MCF 10A (cell line): ENCODE measurements around the gene TMED9. TPM values are rescaled to one million over a fixed set of nuclear protein-coding genes. Genes with fewer than 3 reads are reported as not detected.

Source experiments
- BruUV-seq: library from RNA; stranded (reverse); fragments of 400-500 nt; replicated peaks from 2 replicates; lab custom pipeline; 2021; lab: Mats Ljungman, UMichigan
- CTCF ChIA-PET: fragments of 300-600 bp; sonication (Branson Sonifier 250); formaldehyde crosslinking; extraction: SDS; loops from one replicate; lab custom pipeline; 2021; ENCODE audit warnings: antibody characterized with exemption, inconsistent platforms; lab: Yijun Ruan, JAX
- POLR2A ChIA-PET: fragments of 300-600, 350-650 bp; sonication (Branson Sonifier 250); formaldehyde crosslinking; extraction: SDS; loops from one replicate; lab custom pipeline; 2020; ENCODE audit warnings: antibody characterized with exemption, inconsistent platforms; lab: Yijun Ruan, JAX
- DNase-seq: peaks from one replicate; pipeline ENCODE4 v3.0.0-alpha.2; 2018; ENCODE audit not compliant: unreplicated experiment
- H3K27ac Mint-ChIP-seq: one replicate; pipeline ENCODE4 v1.8.0; 2022; ENCODE audit warnings: mild to moderate bottlenecking, low read depth, mixed read lengths; ENCODE audit not compliant: unreplicated experiment
- H3K27me3 Mint-ChIP-seq: one replicate; pipeline ENCODE4 v1.8.0; 2022; ENCODE audit warnings: mixed read lengths; ENCODE audit not compliant: insufficient read depth, unreplicated experiment
- H3K36me3 Mint-ChIP-seq: one replicate; pipeline ENCODE4 v1.8.0; 2022; ENCODE audit warnings: mild to moderate bottlenecking, moderate library complexity, mixed read lengths; ENCODE audit not compliant: insufficient read depth, unreplicated experiment
- H3K4me1 Mint-ChIP-seq: one replicate; pipeline ENCODE4 v1.8.0; 2022; ENCODE audit warnings: mixed read lengths; ENCODE audit not compliant: insufficient read depth, unreplicated experiment
- H3K4me3 Mint-ChIP-seq: one replicate; pipeline ENCODE4 v1.8.0; 2022; ENCODE audit warnings: mild to moderate bottlenecking, moderate library complexity, mixed read lengths; ENCODE audit not compliant: unreplicated experiment
- H3K9me3 Mint-ChIP-seq: one replicate; pipeline ENCODE4 v1.8.0; 2022; ENCODE audit warnings: mixed read lengths; ENCODE audit not compliant: unreplicated experiment
- intact Hi-C: fragments of 100-400 bp; cut with micrococcal nuclease; formaldehyde crosslinking; loops from 2 replicates; pipeline ENCODE4 v1.14.1; 2022
- total RNA-seq: library from RNA; stranded (reverse); gene quantifications from 2 replicates; pipeline ENCODE4 v1.2.3, GENCODE V29; 2022
- TF ChIP-seq, protein P1 (sequence below): fragments of 200-600 bp; IDR thresholded peaks from one replicate; pipeline ENCODE4 v1.8.0; 2022; ENCODE audit warnings: antibody characterized with exemption, mild to moderate bottlenecking; ENCODE audit not compliant: unreplicated experiment

Gene TMED9
- total RNA-seq, 1 experiment from 2014 or later, result 301 TPM

DNA sequence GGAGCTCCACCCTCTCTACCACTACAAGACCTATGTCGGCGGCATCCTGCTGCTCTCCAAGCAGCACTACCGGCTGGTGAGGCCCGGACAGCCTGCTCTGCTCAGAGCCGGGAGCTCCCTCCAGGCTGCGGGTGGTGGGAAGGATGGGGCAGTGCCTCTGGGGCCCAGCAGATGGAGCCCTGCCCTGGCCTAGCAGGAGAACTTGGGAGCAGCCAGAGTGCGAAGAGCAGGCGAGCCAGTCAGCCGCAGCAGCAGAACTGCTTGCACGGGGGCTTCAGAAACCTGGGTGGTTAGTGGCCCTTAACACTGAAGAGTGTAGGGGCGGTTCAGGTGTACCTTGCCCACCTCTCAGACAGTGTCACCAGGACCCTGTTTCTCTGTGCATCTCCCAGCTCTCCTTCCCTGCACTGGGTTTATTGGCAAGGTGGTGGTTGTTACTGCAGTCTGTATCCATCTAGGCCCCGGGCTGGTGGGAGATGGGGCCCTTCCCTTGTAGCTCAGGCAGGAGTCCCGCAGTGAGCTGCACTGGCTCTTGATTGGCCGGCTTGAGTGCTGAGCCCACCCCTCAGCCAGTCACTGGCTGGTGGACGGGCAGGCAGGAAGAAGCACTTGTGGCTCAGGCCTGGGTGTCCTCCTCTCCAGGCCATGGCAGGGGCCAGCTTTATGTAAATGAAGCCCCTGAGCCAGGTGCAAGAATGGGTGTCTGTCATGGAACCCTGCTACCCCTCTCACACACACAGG lies 15.6 kb downstream of the TMED9 start:
- Mint-ChIP-seq H3K36me3 (peaks cover 32% of the 10 kb centered on the region), H3K9me3 (no peaks in the 10 kb centered on the region), H3K4me1 (peaks cover 5% of the 10 kb centered on the region), H3K27me3 (no peaks in the 10 kb centered on the region), H3K4me3 (no peak overlapping the region), H3K27ac (no peak overlapping the region)
- peak; percentile 82 for DNase-seq
- intact Hi-C loops, result loop anchor here (5.0 to 10.0 kb wide), 2 partner anchors 460 to 557 kb away; no protein-coding TSS in a partner anchor
- ChIA-PET CTCF (interaction anchor here (0.6 to 3.1 kb wide), 23 partner anchors 9 to 943 kb away, joined by 3 to 22 read pairs (median 4); partner anchors contain the start of gene TMED9), POLR2A (interaction anchor here (0.6 to 4.5 kb wide), 5 partner anchors 15 to 431 kb away, joined by 3 to 24 read pairs (median 3); partner anchors contain the start of genes LMAN2 and TMED9)
- TF ChIP-seq, protein P1, sequence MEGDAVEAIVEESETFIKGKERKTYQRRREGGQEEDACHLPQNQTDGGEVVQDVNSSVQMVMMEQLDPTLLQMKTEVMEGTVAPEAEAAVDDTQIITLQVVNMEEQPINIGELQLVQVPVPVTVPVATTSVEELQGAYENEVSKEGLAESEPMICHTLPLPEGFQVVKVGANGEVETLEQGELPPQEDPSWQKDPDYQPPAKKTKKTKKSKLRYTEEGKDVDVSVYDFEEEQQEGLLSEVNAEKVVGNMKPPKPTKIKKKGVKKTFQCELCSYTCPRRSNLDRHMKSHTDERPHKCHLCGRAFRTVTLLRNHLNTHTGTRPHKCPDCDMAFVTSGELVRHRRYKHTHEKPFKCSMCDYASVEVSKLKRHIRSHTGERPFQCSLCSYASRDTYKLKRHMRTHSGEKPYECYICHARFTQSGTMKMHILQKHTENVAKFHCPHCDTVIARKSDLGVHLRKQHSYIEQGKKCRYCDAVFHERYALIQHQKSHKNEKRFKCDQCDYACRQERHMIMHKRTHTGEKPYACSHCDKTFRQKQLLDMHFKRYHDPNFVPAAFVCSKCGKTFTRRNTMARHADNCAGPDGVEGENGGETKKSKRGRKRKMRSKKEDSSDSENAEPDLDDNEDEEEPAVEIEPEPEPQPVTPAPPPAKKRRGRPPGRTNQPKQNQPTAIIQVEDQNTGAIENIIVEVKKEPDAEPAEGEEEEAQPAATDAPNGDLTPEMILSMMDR, result peak; percentile 97
- no TSS peak for BruUV-seq

DNA sequence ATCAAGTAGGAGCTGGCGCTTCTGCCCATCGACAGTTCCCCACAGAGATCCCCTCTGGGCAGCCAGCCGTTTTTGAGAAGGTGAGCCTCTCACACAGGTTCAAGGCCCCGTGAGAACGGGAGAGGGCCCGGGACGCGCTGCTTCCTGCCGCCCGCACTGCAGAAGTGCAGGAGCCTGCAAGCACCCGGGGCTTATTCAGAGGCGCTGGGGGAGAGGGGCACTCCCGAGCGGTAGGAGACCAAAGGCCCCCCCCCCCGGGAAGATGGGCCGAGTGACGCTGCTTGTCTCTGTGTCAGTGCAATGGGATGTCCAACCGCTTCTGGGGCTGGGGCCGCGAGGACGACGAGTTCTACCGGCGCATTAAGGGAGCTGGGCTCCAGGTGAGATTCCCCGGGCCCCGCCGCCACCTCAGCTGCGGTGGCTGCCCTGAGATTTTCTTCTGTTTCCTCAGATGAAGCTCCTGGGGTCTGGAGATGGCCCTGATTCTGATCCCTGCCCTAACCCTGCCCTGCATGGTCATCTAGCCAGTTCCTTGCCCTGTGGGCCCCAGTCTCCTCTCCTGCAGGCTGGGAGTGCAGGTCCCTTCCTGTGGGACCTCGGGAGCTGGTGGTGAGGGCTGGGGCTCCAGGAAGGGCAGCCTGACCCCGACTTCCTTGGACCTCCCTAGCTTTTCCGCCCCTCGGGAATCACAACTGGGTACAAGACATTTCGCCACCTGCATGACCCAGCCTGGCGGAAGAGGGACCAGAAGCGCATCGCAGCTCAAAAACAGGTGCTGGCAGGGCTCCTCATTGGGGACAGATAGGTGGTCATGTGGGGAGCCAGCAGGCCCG lies 16.5 kb downstream of the TMED9 start:
- intact Hi-C loops, result loop anchor here (5.0 to 10.0 kb wide), 2 partner anchors 459 to 556 kb away; no protein-coding TSS in a partner anchor
- peaks cover 32% of the 10 kb centered on the region for H3K36me3 Mint-ChIP-seq
- BruUV-seq, result no TSS peak
- no peak for DNase-seq
- no peak overlapping the region for H3K27ac Mint-ChIP-seq
- no peaks in the 10 kb centered on the region for H3K27me3 Mint-ChIP-seq
- ChIA-PET CTCF (interaction anchor here (0.6 to 3.1 kb wide), 14 partner anchors 8 to 554 kb away, joined by 3 to 22 read pairs (median 4); partner anchors contain the start of gene TMED9), POLR2A (interaction anchor here (4.5 to 5.8 kb wide), 2 partner anchors 9 to 16 kb away, joined by 24 to 29 read pairs; partner anchors contain the start of genes B4GALT7 and TMED9)
- H3K4me1 Mint-ChIP-seq, result peaks cover 3% of the 10 kb centered on the region
- no peak overlapping the region for H3K4me3 Mint-ChIP-seq
- TF ChIP-seq, protein P1, result no peak
- no peaks in the 10 kb centered on the region for H3K9me3 Mint-ChIP-seq

DNA sequence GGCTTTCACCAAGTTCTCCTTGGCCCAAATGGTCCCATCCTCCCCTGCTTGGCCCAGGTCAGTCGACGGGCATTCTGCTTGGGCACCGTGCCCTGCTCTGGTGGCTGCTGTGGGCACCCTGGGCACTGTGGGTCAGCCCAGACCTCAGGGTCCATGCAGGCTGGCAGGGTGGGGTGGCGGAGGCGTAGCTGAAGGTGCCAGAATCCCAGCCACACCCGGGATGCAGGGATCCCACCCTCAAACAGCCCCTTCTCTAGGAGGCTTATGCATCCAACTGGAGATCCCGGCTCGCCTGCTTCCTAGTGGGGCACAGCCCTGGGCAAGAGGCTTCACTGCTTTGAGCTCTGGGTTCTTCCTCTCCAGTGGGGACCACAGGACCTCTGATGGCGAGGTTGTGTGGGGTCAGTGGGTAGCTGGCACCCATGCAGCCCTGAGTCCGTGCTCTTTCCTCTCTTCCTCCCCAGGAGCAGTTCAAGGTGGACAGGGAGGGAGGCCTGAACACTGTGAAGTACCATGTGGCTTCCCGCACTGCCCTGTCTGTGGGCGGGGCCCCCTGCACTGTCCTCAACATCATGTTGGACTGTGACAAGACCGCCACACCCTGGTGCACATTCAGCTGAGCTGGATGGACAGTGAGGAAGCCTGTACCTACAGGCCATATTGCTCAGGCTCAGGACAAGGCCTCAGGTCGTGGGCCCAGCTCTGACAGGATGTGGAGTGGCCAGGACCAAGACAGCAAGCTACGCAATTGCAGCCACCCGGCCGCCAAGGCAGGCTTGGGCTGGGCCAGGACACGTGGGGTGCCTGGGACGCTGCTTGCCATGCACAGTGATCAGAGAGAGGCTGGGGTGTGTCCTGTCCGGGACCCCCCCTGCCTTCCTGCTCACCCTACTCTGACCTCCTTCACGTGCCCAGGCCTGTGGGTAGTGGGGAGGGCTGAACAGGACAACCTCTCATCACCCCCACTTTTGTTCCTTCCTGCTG lies 17.4 kb downstream of the TMED9 start:
- Mint-ChIP-seq H3K36me3 (peaks cover 34% of the 10 kb centered on the region), H3K27me3 (no peaks in the 10 kb centered on the region), H3K27ac (no peak overlapping the region), H3K4me1 (no peaks in the 10 kb centered on the region), H3K9me3 (no peaks in the 10 kb centered on the region), H3K4me3 (no peak overlapping the region)
- DNase-seq, result no peak
- BruUV-seq, result no TSS peak
- ChIA-PET POLR2A (interaction anchor here (0.6 to 5.8 kb wide), 3 partner anchors 10 to 19 kb away, joined by 3 to 29 read pairs (median 24); partner anchors contain the start of genes B4GALT7 and TMED9), CTCF (interaction anchor here (0.6 to 0.8 kb wide), 3 partner anchors 107 to 452 kb away, joined by 3 read pairs; no protein-coding TSS in a partner anchor)
- intact Hi-C loops, result loop anchor here (5.0 to 10.0 kb wide), 2 partner anchors 458 to 555 kb away; no protein-coding TSS in a partner anchor
- TF ChIP-seq, protein P1, result no peak
